EH (cell line): ENCODE measurements around the gene TCF4.

Experiments
- DNase-seq: peaks from one replicate; pipeline ENCODE4 v3.0.0-alpha.2; 2015; ENCODE audit warnings: low read depth

The TCF4 gene

DNA sequence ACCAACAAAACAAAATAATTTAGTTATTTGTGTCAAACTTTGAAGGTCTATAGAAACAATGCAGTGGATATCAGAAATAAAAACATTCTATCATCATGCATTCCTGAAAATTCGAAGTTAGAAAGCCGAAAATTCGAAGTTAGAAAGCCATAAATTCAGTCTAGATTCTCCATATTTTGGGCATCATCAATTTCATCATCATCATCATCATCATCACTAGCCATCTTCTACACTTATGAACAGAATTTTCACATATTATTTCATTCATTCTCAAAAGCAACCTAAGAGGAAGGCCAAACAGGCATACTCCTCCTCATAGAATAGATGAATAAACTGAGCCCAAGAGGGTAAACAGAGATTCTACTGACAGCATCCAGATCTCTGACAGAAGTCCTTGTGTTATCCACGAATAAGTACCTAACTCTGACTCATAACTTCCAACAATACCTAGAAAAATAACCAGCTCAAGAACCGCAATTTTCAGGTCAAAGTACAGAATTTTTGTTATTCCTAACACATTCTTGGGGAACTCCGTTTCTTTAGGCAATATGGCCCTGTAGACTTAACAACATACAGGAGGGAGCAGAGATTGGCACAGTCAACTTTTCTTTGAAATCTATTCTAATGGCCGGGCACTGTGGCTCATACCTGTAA, 84.7 kb downstream of the TCF4 start:
- DNase-seq = no peak

DNA sequence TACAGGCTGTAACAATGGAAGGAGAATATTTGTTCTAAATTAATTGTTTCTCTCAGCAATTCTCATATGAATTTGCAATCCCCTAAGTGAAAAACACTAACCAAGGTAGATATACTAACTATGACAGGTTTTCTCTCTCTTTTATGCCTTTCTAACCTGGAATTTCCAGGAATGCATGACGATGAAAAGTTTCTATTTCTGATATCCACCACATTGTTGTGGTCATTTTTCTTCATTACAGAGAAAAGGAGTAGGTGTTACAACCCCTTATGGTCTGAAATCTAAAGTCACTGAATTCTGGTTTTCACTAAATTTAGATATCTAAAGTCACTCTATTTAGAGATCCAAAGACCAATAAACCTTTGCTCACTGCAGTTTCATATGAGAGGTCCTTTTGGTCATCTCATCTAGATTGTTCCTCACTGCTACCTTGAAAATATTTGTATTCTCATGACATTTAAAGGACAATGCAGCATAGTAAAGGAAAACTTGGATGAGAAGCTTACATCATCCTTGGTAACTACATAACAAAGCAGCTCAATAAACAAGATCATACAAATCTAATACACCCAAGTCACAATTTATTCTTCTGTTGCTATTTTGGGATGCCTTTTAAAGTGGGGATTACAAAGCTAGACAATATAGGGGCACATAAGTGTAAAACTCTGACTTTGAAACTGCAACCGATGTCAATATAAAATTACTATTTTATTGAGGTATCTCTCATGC, 85.8 kb downstream of the TCF4 start:
- peak; percentile 47 for DNase-seq

DNA sequence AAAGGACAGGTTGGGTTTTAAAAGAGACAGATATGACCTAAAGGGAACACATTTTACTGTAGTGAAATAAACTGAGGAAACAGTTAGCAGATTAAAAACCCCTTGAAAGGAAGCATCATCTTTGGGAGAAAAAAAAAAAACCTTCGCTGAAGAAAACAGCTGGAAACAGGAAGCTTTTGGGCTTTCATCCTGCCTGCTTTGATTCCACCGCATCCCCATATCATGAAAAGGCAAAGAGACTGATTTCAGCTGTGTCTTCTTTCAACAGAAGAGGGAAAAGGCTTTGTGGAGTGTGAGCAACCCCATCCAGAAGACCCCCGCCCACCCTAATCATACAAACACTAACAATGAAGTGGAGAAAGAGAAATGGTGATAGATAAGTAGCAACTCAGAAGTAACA, 86.4 kb downstream of the TCF4 start:
- DNase-seq = peak; percentile 37

DNA sequence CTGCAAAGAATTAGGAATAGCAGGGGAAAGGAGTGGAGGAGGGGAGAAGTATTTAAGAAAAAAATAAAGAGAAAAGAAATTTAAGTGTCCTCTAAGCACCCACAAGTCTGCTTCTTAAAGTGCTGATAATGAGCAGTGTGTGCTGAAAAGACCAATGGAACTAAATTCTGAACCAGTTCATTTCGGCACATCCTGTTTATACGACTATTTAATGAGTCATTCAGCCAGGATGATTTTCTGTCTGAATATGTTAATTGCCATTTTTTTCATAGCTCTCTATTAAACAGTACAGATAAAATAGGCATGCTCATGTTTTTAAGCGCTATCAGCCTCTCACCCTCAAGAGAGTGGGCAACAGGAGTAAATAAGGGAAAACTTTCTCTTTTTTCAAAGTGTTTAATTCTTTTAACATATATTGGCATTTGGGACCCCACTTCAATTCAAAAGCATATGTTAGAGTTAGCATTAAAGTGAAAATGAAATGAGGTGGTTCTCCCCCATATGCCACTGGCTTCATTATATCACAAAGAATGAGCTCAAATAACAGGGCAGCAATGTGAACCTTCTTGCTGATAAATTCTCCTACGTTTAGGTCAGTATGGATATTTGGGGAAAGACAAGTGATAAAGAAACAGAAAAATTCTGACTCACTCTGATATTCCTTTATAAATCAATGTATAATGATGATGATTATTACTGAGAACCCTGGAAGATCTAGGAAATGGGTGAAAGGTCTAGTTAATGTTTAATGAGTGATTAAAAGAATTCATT, 87.5 kb downstream of the TCF4 start:
- peak; percentile 95 for DNase-seq

DNA sequence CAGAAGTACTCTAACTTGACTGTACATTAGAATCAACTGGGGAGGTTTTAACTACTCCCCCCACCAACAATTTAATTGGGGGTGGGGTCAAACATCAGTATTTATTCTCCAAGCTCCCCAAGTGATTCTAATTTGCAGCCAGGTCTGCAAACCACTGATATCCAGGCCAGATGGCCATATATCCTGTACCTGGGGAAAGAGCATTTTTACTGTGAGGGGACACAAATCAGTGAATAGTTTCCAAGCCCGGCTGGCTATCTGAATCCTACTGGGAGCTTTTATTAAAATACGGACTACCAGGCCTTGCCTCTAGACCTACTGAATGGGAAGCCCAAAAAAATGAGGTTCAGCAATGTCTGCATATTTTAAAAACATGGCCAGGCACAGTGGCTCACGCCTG, 88.5 kb downstream of the TCF4 start:
- DNase-seq = no peak

DNA sequence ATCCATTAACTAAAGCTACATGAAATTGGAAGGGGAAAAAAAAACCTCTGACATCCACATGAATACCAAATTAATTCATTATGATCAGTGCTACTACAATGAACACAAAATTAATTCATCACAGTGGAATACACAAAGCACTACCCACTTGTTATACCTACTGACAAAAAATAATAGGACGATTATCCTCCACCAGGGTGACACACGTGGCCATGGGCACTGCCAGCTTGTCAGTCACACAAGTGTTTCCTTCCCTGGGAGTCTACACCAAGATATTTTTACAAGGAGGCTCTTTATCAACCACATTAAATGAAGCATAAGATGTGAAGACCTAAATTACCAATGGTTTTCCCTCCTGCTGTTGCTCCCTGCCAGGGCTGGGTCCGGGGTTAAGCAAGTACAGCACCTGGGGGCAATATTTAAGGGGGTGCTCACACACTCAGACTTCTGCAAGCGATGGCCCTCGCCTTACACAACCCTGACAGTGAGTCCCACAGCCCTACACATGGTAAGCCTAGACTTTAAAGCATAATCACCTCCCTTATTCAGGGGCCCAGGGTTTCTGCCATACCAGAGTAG, 90.1 kb downstream of the TCF4 start:
- DNase-seq = no peak

DNA sequence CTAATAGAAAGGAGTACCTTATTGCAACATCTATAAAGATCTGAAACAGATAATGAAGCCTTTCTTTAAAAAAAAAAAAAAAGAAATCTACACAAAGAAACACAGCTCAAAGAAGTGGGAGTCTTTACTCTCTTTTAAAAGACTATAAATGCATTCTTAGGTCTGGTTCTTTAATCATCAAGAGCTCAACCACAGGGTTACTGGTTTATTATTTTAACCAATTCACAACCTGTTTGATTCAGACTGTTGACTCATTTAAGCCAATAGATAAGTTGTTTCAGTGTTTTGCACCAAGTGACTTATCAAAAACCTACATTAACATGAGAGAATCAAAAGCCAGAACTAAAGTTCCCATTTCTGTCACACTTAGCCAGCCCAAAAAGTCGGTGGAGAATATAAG, 93.1 kb downstream of the TCF4 start:
- peak; percentile 68 for DNase-seq

DNA sequence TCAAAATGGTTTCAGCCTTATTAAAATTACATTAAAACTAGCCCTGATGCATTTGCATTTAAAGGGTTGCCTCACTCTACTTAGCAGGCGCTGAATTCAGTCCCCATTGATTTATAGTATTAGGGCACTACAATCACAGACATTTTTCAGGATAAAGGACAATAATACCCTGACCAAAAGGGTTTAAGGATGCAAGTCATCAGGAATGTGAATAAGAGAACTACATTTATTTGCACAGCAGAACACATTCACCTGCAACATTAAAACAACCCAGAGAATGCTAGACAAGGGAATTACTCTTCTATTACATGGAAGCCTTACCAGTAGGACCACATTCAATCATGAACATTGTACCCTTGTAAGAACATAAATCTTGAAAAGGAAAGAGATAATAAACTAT, 93.6 kb downstream of the TCF4 start:
- DNase-seq = no peak

DNA sequence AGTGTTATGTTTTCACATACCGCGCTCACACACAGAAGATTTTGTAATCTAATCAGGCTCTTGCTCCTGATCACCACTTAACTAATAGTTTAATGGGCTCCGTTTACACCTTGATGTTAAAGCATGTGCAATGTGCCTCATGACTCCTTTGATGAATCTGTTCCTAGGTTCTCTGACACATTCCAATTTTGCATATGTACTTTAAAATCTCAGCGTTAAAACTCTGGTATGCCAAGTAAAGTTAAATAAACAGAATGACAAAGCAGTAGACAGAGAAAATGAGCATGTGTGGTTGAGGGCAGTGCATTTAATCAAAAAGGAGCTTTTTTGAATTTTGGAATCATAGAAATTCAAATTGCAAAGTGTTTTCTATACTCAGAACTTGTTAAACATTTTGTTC, 96.4 kb downstream of the TCF4 start:
- DNase-seq = peak; percentile 43

DNA sequence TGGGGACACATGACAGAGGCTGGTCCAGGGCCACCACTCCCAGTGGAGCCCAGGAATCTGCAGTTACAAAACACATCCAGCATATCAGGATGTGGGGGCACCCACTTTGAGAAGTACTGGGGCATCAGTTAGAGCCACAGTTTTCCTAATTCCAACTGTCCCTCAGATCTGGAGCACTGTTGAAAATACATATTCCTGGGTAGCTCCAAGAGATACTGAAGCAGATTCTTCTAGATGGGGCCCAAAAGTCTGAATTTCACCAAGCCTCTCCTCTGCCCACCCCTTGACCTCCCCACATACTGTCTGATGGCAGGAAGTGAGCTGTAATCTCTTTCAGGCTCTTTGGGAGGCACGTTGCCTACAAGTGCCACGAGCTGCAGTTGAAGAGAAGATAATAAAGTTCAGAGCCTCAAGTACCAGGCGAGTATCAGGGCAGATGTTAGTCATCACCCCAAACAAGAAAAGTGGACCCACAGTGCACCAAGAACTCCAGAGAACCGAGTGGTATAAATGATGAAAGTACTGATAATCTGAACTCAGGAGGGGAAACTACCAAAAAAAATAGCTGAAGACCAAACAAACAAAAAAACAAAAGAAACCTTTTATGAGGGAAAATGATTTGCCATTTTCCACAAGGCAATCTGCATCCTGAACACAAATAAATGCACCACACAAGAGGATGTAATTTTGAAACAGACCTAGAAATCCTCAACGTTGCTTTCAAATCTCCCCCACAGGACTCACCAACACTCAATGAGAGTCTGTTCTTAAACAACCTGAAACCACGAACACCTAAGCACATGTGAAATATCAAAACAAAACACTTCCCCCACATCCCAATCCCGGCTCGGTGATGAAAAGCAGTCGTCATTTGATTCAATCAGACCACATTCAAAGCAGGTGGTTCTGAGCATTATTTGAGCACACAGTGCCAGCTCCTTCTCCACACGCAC, 98.7 kb downstream of the TCF4 start:
- peak; percentile 52 for DNase-seq

DNA sequence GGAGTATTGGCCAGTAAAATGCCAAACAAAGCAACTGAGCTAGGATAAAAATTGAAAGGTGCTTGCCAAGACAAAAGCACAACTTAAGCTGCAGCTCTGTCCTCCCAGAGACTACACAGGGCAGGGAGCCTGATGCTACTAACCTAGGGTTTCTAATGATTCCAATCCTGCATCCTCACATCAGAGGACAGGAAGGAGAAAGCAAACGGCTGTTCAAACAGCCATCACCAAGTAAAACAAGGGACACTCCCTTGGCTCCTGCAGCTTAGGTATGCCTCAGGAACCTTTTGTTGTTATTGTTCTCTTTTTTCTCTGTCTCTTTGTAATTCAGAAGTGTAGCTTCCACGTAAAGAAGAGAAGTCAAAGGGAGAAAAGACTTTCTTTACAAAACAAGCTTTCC, 99.5 kb downstream of the TCF4 start:
- DNase-seq = no peak

DNA sequence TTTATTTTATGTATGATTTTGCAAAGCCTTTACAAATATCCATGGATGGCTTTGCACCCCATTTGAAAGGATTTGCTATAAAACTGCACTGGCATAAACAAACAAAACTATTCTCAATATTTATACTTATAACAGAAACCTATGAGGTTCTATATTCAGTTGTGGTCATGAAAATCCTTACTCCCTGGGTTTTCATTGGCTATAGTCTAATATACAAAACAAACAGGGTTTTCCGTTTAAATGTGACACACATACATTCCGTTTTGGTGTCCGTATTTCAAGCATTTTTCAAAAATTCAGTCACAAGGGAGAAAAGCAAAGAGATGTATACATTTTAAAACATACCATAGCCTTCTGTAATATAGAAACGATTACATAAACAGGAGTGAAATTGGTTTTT, 100.0 kb downstream of the TCF4 start:
- DNase-seq = no peak

DNA sequence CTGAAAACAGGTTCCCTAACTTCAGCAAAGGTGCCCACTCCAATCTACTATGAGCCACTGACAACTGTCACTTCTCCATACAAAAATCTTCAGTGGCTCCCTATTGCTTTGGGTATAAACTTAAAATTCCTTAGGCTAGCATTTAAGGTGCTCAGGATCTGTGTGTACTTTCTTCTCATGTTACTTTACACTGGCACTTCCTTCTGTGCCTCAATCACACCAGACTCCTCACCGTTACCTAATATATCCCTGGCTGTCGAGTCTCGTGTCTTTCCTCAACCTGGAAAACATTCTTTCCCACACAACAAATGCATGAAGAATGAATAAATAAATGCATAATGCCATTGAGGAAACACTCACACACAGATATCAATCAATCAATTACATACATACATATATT, 101.1 kb downstream of the TCF4 start:
- no peak for DNase-seq

DNA sequence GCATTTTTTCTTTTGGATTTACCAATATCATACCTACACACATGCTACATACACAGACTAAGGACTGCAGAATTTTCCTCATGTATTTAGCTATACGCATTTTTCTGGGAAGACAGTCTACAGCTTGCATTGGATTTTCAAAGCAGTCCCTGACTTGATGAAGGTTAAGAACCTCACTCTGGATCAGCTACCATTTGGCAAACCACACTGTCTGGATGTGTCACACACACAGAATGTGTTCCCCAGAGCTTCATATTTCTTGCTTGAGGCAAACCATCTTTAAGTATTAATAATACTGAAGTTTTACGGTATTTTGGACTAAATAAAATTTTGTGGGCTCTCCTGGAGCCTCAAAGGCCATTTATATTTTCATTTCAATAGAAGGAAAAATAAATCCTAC, 102.3 kb downstream of the TCF4 start:
- DNase-seq = peak; percentile 84

DNA sequence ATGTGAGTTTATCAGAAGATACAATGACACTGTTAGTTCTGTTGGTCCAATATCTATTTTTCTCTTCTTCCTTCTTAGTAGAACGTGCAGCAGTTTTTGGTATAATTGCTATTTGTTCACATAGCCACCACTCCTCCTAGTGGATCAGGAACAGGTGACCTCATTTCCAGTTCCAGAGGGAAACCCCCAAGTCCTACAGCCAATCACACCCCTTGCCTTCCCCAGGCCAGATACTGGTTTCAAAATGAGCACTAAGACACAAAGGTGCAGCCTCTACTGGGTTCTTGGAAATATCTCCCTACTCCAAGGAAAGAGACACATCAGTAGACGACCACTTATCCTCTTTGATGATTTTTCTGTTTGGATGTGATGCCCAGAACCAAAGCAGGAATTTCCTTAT, 103.2 kb downstream of the TCF4 start:
- DNase-seq = no peak

DNA sequence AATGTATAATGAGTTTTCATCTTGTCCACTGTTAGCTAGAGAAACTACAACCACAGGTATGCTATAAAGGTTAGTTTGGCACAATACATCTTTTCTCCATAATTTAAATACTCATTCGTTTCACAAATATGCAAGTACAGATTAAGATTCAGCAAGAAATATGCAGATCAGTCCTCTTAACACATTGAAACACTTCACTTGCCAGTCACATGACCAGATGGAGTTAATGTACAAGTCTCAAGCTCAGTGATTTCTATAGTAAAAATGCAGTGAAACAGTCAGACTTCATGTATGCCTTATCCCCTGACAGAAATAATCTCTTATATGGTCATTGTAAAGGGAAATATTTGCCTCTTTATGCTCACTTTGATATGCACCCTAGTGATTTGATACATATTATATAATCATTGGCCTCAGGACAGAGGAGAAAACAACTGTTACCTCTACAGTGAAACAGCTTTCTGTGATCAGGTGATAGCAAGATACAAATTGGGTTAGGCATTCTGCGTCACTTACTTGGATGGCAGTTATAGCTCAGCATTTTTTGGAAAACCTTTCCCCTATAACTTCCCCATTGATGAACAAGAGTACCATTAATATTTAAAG, 104.6 kb downstream of the TCF4 start:
- no peak for DNase-seq

DNA sequence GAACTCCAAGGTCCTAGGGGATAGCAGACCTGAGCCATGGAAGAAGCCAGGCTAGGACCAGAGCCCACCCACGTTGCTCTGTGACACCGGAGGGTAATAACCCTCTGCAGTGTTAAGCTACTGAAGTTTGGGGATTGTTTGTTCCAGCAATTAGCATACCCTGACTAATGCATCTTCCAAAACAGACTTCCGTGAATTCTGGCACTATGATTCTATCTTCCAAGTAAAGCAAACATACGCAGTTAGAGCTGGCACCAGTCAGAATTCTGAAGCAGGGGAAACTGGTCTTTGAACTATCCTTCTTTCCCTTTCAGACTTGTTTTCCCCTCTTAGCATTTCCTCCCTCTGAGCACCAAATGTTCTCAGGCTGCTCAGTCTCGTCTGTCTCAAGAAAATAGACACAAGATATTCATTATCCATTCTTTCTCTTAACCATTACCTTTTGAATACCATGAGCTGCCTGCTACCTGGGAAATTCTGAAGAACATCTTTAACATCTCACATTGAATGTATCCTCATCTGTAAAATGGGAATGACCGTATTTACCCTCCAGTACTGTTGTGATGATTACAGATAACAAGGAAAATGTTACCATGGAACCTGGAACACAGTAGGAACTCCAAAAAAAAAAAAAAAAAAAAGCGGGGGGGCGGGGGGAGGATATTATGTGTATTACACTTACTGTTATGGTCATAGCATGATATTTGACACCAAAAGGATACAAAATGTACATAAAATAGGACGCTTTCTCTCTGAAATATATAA, 108.2 kb downstream of the TCF4 start:
- no peak for DNase-seq

DNA sequence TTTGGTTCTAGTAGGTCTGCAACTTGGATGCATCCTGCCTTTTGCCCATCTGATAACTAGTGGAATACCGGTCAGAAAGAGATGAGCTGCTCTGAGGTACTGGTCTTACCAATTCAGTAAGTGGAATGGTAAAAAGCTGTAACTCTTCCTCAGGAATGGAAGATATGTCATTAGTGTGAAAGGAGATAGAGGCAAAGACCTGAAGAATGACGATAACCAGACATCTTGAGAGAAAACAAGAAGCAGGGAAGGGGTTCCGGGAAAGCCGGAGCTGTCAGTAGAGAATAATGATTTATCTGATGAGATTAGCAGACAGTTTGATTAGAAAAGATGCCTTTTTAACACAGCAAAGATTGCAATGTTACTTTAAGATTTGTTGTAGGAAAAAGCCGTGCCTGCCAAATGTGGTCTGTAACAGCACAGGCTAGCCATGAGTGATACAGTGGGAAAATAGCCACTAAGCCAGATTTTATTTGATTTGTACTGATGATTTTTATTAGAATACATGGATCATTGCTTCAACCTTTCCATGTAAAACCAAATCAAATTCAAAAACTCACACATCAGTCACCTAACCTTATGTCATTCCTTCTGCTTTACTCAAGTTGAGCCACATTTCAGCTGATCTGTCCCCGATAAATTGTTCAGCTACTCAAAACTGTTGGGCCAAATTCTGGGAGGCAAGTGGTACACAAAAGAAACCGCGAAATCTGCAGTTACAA, 110.0 kb downstream of the TCF4 start:
- peak; percentile 60 for DNase-seq

DNA sequence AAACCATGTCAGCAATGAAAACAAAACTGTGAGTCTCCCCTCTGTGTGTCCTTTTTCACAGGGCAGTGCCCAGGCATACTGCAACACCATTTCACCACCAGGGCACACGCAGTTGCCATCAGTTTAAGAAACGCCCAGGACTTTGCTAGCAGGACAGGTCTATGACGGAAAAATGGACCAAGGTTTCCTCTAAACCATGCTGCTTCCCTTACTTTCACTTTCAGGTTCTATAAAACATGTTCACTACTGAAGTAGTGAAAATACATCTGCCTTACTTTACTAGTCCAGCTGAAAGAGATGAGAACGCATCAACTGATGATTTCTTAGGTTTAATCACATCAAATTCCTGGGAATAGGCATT, 110.5 kb downstream of the TCF4 start:
- DNase-seq = peak; percentile 59

DNA sequence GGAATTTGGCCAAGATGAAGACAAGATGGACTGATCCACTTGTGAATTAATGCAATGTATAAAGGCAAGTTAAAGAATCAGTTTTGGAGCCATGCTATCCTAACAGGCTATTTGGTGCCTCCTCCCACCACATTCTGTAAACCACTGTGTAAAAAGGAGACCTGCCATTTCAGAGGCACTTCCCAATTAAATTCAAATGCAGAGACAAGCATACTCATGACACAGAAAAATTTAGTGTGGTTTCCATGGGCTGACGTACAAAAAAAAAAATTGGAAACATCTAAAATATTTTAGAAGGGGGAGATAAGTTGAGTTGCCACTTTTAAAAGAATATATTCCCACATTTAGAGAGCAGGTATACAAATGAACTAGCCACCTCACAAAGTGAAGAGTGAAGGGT, 112.1 kb downstream of the TCF4 start:
- peak; percentile 21 for DNase-seq
